Smooth muscle cell (in vitro differentiated cells): ENCODE results near the gene PLCL1. TPM values are rescaled to one million over a fixed set of nuclear protein-coding genes. Genes with fewer than 3 reads are reported as not detected.

Source experiments
- DNase-seq: peaks from one replicate; lab custom pipeline; 2025; ENCODE audit not compliant: unreplicated experiment; lab: John Stamatoyannopoulos, UW
- H2AFZ ChIP-seq: fragments of 200-600 bp; sonication (generic); 2 replicates; pipeline ENCODE4 v1.6.0; 2016; ENCODE audit warnings: antibody characterized with exemption, low read depth, mild to moderate bottlenecking
- H3F3A ChIP-seq: fragments of 200-600 bp; sonication (generic); 2 replicates; pipeline ENCODE4 v1.6.0; 2017; ENCODE audit warnings: antibody characterized with exemption, low read depth
- H3K27ac ChIP-seq: fragments of 200-600 bp; sonication (generic); 2 replicates; pipeline ENCODE4 v1.5.1; 2016; ENCODE audit warnings: low read depth, mild to moderate bottlenecking
- H3K27me3 ChIP-seq: fragments of 200-600 bp; sonication (generic); 2 replicates; pipeline ENCODE4 v1.6.1; 2016; ENCODE audit warnings: low read depth, mild to moderate bottlenecking
- H3K36me3 ChIP-seq: fragments of 200-600 bp; sonication (generic); 2 replicates; pipeline ENCODE4 v1.5.1; 2016; ENCODE audit warnings: low read depth
- H3K4me1 ChIP-seq: fragments of 200-600 bp; sonication (generic); 2 replicates; pipeline ENCODE4 v1.5.1; 2016; ENCODE audit warnings: low read depth
- H3K4me2 ChIP-seq: fragments of 200-600 bp; sonication (generic); 2 replicates; pipeline ENCODE4 v1.6.0; 2016; ENCODE audit warnings: mild to moderate bottlenecking
- H3K4me3 ChIP-seq: fragments of 200-600 bp; sonication (generic); 2 replicates; pipeline ENCODE4 v1.5.1; 2016; ENCODE audit warnings: mild to moderate bottlenecking
- H3K79me2 ChIP-seq: fragments of 200-600 bp; sonication (generic); 2 replicates; pipeline ENCODE4 v1.6.0; 2016; ENCODE audit warnings: low read depth, mild to moderate bottlenecking
- H3K9ac ChIP-seq: fragments of 200-600 bp; sonication (generic); 2 replicates; pipeline ENCODE4 v1.6.0; 2016; ENCODE audit warnings: low read depth
- H3K9me3 ChIP-seq: fragments of 200-600 bp; sonication (generic); replicated peaks from 2 replicates; pipeline ENCODE4 v1.5.1; 2016; ENCODE audit warnings: low read depth
- H4K20me1 ChIP-seq: fragments of 200-600 bp; sonication (generic); 2 replicates; pipeline ENCODE4 v1.6.0; 2016; ENCODE audit warnings: low read depth
- WGBS: methylation state at CpG from one replicate; pipeline ENCODE4 v1.1.7; 2016; ENCODE audit warnings: low lambda C conversion rate; 5-methylcytosine and 5-hydroxymethylcytosine counted together
- polyA plus RNA-seq: library from polyadenylated mRNA; unstranded; fragments of >200 nt; fragmentation: Nextera tagmentation; extraction: Ambion mirVana; gene quantifications from 2 replicates; pipeline ENCODE4 v1.2.1, GENCODE V29; 2016
- total RNA-seq: library from RNA; depleted of rRNA; stranded (reverse); fragments of >200 nt; gene quantifications from 2 replicates; pipeline ENCODE4 v1.2.3, GENCODE V29; 2014
- TF ChIP-seq, protein P1 (sequence below): fragments of 200-600 bp; sonication (generic); IDR thresholded peaks from 2 replicates; pipeline ENCODE4 v1.5.1; 2017; ENCODE audit warnings: borderline replicate concordance, mild to moderate bottlenecking, antibody characterized with exemption; ENCODE audit not compliant: insufficient read depth, poor library complexity, severe bottlenecking

Gene PLCL1
- total and polyA plus RNA-seq, 2 experiments from 2014 or later, result 0.87 to 1.3 TPM

DNA sequence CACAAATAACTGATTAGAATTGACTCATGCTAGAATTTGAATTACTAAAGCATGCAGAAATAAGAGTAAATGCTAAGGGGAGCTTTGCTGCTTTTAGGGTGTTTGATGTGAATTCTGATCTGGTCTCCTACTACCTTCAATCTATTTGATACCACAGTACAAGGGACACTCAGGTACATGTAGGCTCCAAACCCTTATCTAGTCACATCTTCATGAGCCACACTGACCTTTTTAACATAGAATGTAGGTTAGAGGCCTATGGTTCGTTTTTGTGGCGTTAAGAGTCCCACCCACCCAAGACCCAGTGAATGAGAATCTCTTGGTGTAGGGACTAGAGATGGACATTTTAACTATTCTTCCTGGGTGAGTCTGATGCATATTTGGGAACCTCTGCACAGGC lies 65.7 kb downstream of the PLCL1 start:
- DNase-seq, result no peak
- no peak overlapping the region for H3K9ac ChIP-seq
- peak overlapping the region; percentile 50 for H3K4me2 ChIP-seq
- TF ChIP-seq, protein P1, sequence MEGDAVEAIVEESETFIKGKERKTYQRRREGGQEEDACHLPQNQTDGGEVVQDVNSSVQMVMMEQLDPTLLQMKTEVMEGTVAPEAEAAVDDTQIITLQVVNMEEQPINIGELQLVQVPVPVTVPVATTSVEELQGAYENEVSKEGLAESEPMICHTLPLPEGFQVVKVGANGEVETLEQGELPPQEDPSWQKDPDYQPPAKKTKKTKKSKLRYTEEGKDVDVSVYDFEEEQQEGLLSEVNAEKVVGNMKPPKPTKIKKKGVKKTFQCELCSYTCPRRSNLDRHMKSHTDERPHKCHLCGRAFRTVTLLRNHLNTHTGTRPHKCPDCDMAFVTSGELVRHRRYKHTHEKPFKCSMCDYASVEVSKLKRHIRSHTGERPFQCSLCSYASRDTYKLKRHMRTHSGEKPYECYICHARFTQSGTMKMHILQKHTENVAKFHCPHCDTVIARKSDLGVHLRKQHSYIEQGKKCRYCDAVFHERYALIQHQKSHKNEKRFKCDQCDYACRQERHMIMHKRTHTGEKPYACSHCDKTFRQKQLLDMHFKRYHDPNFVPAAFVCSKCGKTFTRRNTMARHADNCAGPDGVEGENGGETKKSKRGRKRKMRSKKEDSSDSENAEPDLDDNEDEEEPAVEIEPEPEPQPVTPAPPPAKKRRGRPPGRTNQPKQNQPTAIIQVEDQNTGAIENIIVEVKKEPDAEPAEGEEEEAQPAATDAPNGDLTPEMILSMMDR, result no peak
- H4K20me1 ChIP-seq, result no peaks in the 10 kb centered on the region
- 76% methylated on average over 2 of the region's 2 CpGs for WGBS
- peaks cover 25% of the 10 kb centered on the region for H3F3A ChIP-seq
- peaks cover 18% of the 10 kb centered on the region for H3K4me1 ChIP-seq
- H3K27ac ChIP-seq, result no peak overlapping the region
- no peaks in the 10 kb centered on the region for H3K79me2 ChIP-seq
- H3K9me3 ChIP-seq, result no peaks in the 10 kb centered on the region
- H2AFZ ChIP-seq, result no peak overlapping the region
- no peaks in the 10 kb centered on the region for H3K36me3 ChIP-seq
- H3K27me3 ChIP-seq, result no peaks in the 10 kb centered on the region
- H3K4me3 ChIP-seq, result no peak overlapping the region

DNA sequence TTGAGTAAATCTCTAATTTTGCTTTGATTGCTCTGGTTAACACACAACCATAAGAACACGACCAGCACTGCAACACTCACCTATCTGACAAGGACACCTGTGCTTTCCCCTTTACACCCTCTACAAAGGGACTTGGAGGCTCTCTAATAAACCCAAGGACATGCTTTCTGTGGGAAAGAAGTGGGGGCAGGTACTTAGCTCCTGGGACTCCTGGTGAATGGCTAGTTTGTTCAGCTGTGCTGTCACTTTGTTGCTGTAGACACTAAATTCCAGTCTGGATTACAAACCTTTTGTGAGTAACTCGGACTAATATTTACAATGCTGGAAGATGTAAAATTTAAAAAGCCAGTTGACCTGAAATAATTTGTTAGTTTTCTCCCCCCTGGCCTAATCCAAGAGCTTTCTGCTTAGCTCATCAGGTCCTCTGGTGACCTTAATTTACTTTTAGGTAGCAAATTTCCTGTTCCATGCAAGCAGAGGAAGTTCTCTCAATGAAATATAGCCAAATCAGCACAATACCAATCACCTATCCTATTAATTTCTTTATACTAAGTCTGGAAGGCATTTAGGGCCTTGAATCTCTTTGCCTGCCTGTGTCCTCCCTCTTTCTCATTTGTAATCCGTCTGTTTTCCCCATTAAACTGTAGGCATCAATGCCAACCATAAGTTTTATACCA lies 67.5 kb downstream of the PLCL1 start:
- WGBS, result 70% methylated on average over 3 of the region's 3 CpGs
- TF ChIP-seq, protein P1, result no peak

DNA sequence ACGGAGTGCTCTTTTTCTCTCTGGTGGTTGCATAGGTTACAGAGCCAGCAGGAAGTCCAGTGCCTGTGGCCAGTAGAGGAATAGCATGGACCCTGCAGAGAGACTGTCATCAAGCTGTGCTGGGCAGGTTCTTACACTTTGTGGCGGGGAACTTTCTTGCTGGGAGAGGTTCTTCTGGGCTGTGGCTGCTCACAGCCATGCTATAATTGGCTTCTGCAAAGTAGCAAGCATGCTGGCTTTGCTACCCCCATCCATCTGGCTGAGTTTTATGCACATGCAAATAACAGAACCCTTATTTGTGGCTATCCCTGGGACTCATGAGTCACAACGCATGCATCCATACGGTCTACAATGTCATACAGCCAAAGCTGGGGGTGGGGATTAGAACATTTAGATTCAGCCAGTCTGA lies 68.9 kb downstream of the PLCL1 start:
- Histone ChIP-seq H4K20me1 (no peaks in the 10 kb centered on the region), H3K79me2 (no peaks in the 10 kb centered on the region), H3K4me1 (peaks cover 24% of the 10 kb centered on the region), H3K4me2 (peak overlapping the region; percentile 75), H3K4me3 (no peak overlapping the region), H3F3A (peaks cover 29% of the 10 kb centered on the region), H3K27ac (peak overlapping the region; percentile 76), H3K27me3 (no peaks in the 10 kb centered on the region), H3K9me3 (no peaks in the 10 kb centered on the region), H3K36me3 (no peaks in the 10 kb centered on the region), H3K9ac (no peak overlapping the region), H2AFZ (no peak overlapping the region)
- WGBS, result 12% methylated on average over 4 of the region's 4 CpGs
- peak; percentile 5 for DNase-seq
- TF ChIP-seq, protein P1, result no peak

More for the DNA sequence above, 67.5 kb downstream of the PLCL1 start:
- Histone ChIP-seq H2AFZ (no peak overlapping the region), H3K36me3 (no peaks in the 10 kb centered on the region), H3K4me3 (no peak overlapping the region), H3K4me1 (peaks cover 24% of the 10 kb centered on the region), H3K9me3 (no peaks in the 10 kb centered on the region), H4K20me1 (no peaks in the 10 kb centered on the region), H3K27me3 (no peaks in the 10 kb centered on the region), H3K9ac (no peak overlapping the region), H3K4me2 (no peak overlapping the region), H3F3A (peaks cover 32% of the 10 kb centered on the region), H3K79me2 (no peaks in the 10 kb centered on the region), H3K27ac (no peak overlapping the region)
- DNase-seq, result no peak

DNA sequence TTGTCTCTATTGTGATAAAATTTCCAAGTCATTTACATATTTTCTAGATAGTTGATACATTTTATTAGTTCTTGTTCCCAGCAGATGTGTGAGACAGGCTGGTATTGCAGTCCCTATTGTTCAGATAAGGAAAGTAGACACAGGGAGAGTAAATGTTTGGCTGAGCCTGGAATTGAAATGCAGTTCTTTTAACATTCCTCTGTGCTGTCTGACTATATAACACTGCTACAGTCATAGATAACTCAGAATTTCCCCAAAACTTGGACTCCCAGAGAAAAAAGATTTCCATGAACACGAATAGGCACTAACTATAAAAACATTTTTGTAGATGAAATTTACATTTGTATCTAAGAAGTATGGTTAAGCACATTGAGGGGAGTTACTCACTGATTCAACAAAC lies 71.4 kb downstream of the PLCL1 start:
- WGBS, result 19% methylated on average over 1 of the region's 1 CpG
- peaks cover 24% of the 10 kb centered on the region for H3K4me1 ChIP-seq
- TF ChIP-seq, protein P1, result no peak
- H3K36me3 ChIP-seq, result no peaks in the 10 kb centered on the region
- H3K27me3 ChIP-seq, result no peaks in the 10 kb centered on the region
- H3K79me2 ChIP-seq, result no peaks in the 10 kb centered on the region
- H2AFZ ChIP-seq, result peak overlapping the region; percentile 23
- no peaks in the 10 kb centered on the region for H3K9me3 ChIP-seq
- no peak overlapping the region for H3K9ac ChIP-seq
- peaks cover 22% of the 10 kb centered on the region for H3F3A ChIP-seq
- peak overlapping the region; percentile 34 for H3K4me2 ChIP-seq
- H3K4me3 ChIP-seq, result no peak overlapping the region
- H4K20me1 ChIP-seq, result no peaks in the 10 kb centered on the region
- no peak for DNase-seq
- peak overlapping the region; percentile 47 for H3K27ac ChIP-seq
